Hepatocyte (in vitro differentiated cells): Measurements from ENCODE around the gene PSMD8. TPM values are rescaled to one million over a fixed set of nuclear protein-coding genes. Genes with fewer than 3 reads are reported as not detected.

Source experiments
- DNase-seq: peaks from one replicate; pipeline ENCODE4 v3.0.0-alpha.2; 2016; ENCODE audit warnings: low spot score
- H2AFZ ChIP-seq: fragments of 200-600 bp; sonication (generic); 2 replicates; pipeline ENCODE4 v1.6.0; 2016; ENCODE audit warnings: antibody characterized with exemption, mild to moderate bottlenecking
- H3K27ac ChIP-seq: fragments of 200-600 bp; sonication (generic); 2 replicates; pipeline ENCODE4 v1.5.1; 2016; ENCODE audit warnings: mild to moderate bottlenecking
- H3K27me3 ChIP-seq: fragments of 200-600 bp; sonication (generic); 2 replicates; pipeline ENCODE4 v1.6.1; 2016
- H3K36me3 ChIP-seq: fragments of 200-600 bp; sonication (generic); replicated peaks from 2 replicates; pipeline ENCODE4 v1.5.1; 2016; ENCODE audit warnings: low read depth; ENCODE audit not compliant: insufficient read depth
- H3K4me1 ChIP-seq: fragments of 200-600 bp; sonication (generic); 2 replicates; pipeline ENCODE4 v1.5.1; 2016; ENCODE audit warnings: mild to moderate bottlenecking, moderate library complexity; ENCODE audit not compliant: insufficient read depth
- H3K4me2 ChIP-seq: fragments of 200-600 bp; sonication (generic); 2 replicates; pipeline ENCODE4 v1.6.0; 2016
- H3K4me3 ChIP-seq: fragments of 200-600 bp; sonication (generic); 2 replicates; pipeline ENCODE4 v1.5.1; 2016; ENCODE audit warnings: mild to moderate bottlenecking
- H3K79me2 ChIP-seq: fragments of 200-600 bp; sonication (generic); 2 replicates; pipeline ENCODE4 v1.6.0; 2017; ENCODE audit warnings: mild to moderate bottlenecking
- H3K9me2 ChIP-seq: fragments of 200-600 bp; sonication (generic); replicated peaks from 2 replicates; pipeline ENCODE4 v1.6.0; 2017; ENCODE audit warnings: mild to moderate bottlenecking; ENCODE audit not compliant: insufficient read depth
- H3K9me3 ChIP-seq: fragments of 200-600 bp; sonication (generic); 2 replicates; pipeline ENCODE4 v1.5.1; 2016; ENCODE audit warnings: low read depth, mild to moderate bottlenecking
- H4K20me1 ChIP-seq: fragments of 200-600 bp; sonication (generic); 2 replicates; pipeline ENCODE4 v1.6.0; 2016; ENCODE audit warnings: mild to moderate bottlenecking; ENCODE audit not compliant: insufficient read depth, poor library complexity, severe bottlenecking
- CTCF ChIP-seq: fragments of 200-600 bp; sonication (generic); IDR thresholded peaks from 2 replicates; pipeline ENCODE4 v1.5.1; 2016; ENCODE audit warnings: antibody characterized with exemption, mild to moderate bottlenecking; ENCODE audit not compliant: poor library complexity
- EZH2 ChIP-seq: fragments of 200-600 bp; sonication (generic); IDR thresholded peaks from 2 replicates; pipeline ENCODE4 v1.6.1; 2016; ENCODE audit warnings: antibody characterized with exemption, mild to moderate bottlenecking, borderline replicate concordance
- EZH2phosphoT487 ChIP-seq: fragments of 200-600 bp; sonication (generic); IDR thresholded peaks from one replicate; pipeline ENCODE4 v1.6.1; 2018; ENCODE audit warnings: antibody characterized with exemption, mild to moderate bottlenecking, low read depth, moderate library complexity; ENCODE audit not compliant: unreplicated experiment, severe bottlenecking
- WGBS: methylation state at CpG from one replicate; pipeline ENCODE4 v1.1.6; 2016; ENCODE audit warnings: low lambda C conversion rate; ENCODE audit errors: missing lambda C conversion rate; 5-methylcytosine and 5-hydroxymethylcytosine counted together
- polyA plus RNA-seq: library from polyadenylated mRNA; unstranded; fragments of >200 nt; fragmentation: Nextera tagmentation; extraction: Ambion mirVana; gene quantifications from 2 replicates; pipeline ENCODE4 v1.2.1, GENCODE V29; 2016
- total RNA-seq: library from RNA; depleted of rRNA; stranded (reverse); fragments of >200 nt; gene quantifications from 2 replicates; pipeline ENCODE4 v1.2.3, GENCODE V29; 2014

The PSMD8 gene
- total and polyA plus RNA-seq, 2 experiments from 2014 or later = 250 to 278 TPM

- H3K4me2 ChIP-seq = no peak overlapping the region
- no peaks in the 10 kb centered on the region for H3K9me3 ChIP-seq
- peak; percentile 81 for DNase-seq
- no peaks in the 10 kb centered on the region for H3K9me2 ChIP-seq
- H3K4me1 ChIP-seq = no peaks in the 10 kb centered on the region
- no peaks in the 10 kb centered on the region for H3K27me3 ChIP-seq
- no peak overlapping the region for H3K4me3 ChIP-seq
- H3K79me2 ChIP-seq = no peaks in the 10 kb centered on the region
- peak overlapping the region; percentile 68 for H3K27ac ChIP-seq
- no peaks in the 10 kb centered on the region for H4K20me1 ChIP-seq
- no peak overlapping the region for H2AFZ ChIP-seq
- no peaks in the 10 kb centered on the region for H3K36me3 ChIP-seq
- TF ChIP-seq EZH2 = no peak
- WGBS = 68% methylated on average over 6 of the region's 6 CpGs
Observed at GRCh38 chr19:38392707-38393308, 18.4 kb downstream of the PSMD8 start.

DNA sequence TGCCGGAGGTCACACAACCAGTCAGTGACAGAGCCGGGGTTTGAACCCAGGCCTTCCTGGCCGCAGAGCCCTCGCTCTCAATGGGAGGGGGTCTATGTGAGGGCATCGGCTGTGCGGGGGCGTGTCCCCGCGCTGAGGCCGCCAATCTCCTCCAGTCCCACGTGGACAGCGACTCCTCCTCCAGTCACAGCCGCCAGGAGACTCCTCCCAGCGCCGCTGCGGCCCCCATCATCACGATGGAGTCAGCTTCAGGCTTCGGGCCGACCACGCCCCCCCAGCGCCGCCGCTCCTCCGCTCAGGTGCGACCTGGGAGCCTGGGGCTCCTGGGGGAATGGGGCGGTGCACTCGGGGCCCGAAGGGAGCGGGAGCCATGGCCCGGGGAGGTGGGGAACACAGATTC is 20.1 kb downstream of the PSMD8 start:
- Histone ChIP-seq H3K4me3 (no peak overlapping the region), H3K27ac (no peak overlapping the region), H4K20me1 (no peaks in the 10 kb centered on the region), H2AFZ (no peak overlapping the region), H3K36me3 (no peaks in the 10 kb centered on the region), H3K4me2 (no peak overlapping the region), H3K4me1 (no peaks in the 10 kb centered on the region), H3K9me3 (no peaks in the 10 kb centered on the region), H3K27me3 (no peaks in the 10 kb centered on the region), H3K9me2 (no peaks in the 10 kb centered on the region), H3K79me2 (no peaks in the 10 kb centered on the region)
- 23% methylated on average over 26 of the region's 30 CpGs for WGBS
- DNase-seq = peak; percentile 54
- no peak for TF ChIP-seq EZH2phosphoT487
- TF ChIP-seq EZH2 = no peak
- no peak for TF ChIP-seq CTCF

DNA sequence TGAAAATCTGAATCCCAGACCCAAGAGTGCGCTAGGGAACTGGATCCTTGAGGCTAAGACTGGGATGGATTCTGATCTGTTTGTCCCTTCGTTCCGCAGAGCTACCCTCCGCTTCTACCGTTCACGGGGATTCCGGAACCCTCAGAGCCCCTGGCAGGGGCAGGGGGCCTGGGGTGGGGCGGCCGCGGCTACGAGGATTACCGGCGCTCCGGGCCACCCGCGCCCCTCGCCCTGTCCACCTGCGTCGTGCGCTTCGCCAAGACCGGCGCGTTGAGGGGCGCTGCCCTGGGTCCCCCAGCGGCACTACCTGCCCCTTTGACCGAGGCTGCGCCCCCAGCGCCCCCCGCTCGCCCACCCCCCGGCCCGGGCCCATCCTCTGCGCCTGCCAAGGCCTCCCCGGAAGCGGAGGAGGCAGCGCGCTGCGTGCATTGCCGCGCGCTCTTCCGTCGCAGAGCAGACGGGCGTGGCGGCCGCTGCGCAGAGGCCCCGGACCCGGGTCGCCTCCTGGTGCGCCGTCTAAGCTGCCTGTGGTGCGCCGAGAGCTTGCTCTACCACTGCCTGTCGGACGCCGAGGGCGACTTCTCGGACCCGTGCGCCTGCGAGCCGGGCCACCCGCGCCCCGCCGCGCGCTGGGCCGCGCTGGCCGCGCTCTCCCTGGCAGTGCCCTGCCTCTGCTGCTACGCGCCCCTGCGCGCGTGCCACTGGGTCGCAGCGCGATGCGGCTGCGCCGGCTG is 21.2 kb downstream of the PSMD8 start:
- Histone ChIP-seq H3K9me3 (no peaks in the 10 kb centered on the region), H3K36me3 (no peaks in the 10 kb centered on the region), H3K4me2 (no peak overlapping the region), H3K27me3 (no peaks in the 10 kb centered on the region), H3K4me1 (no peaks in the 10 kb centered on the region), H3K9me2 (no peaks in the 10 kb centered on the region), H2AFZ (no peak overlapping the region), H3K4me3 (no peak overlapping the region), H4K20me1 (no peaks in the 10 kb centered on the region), H3K27ac (no peak overlapping the region), H3K79me2 (no peaks in the 10 kb centered on the region)
- over 99% methylated on average over 42 of the region's 86 CpGs for WGBS
- no peak for DNase-seq
- TF ChIP-seq EZH2 (no peak), EZH2phosphoT487 (no peak), CTCF (no peak)

- 88% methylated on average over 4 of the region's 9 CpGs for WGBS
Observed at GRCh38 chr19:38399081-38399480, 24.7 kb downstream of the PSMD8 start.

More at GRCh38 chr19:38399081-38399480, 24.7 kb downstream of the PSMD8 start:
- Histone ChIP-seq H4K20me1 (no peaks in the 10 kb centered on the region), H3K27ac (no peak overlapping the region), H3K36me3 (no peaks in the 10 kb centered on the region), H2AFZ (no peak overlapping the region), H3K9me2 (no peaks in the 10 kb centered on the region), H3K27me3 (no peaks in the 10 kb centered on the region), H3K79me2 (peaks cover 2% of the 10 kb centered on the region), H3K4me1 (no peaks in the 10 kb centered on the region), H3K4me2 (no peak overlapping the region), H3K4me3 (no peak overlapping the region), H3K9me3 (no peaks in the 10 kb centered on the region)
- TF ChIP-seq EZH2 = no peak
- no peak for TF ChIP-seq CTCF
- TF ChIP-seq EZH2phosphoT487 = no peak
- no peak for DNase-seq
